Right cardiac atrium (tissue), 5 donors: ENCODE measurements around the gene GNG8. TPM values are rescaled to one million over a fixed set of nuclear protein-coding genes. Genes with fewer than 3 reads are reported as not detected.

Source experiments
- ATAC-seq, 2 donors: fragments of 200-7000 bp; cut with Tn5 transposase; one replicate each; pipeline versions ENCODE4 v1.8.0 to v1.9.1; 2020; ENCODE audit warnings: moderate library complexity in 2 of 2, mild to moderate bottlenecking in 1 of 2
- DNase-seq, 3 donors: peaks; one replicate each; pipeline ENCODE4 v3.0.0-alpha.2; 2020
- H3K27ac ChIP-seq: one replicate; pipeline ENCODE4 v1.5.1; 2013; ENCODE audit warnings: mild to moderate bottlenecking, low read length, control low read depth, moderate library complexity
- H3K27me3 ChIP-seq: one replicate; pipeline ENCODE4 v1.6.1; 2013; ENCODE audit not compliant: control insufficient read depth, insufficient read depth
- H3K4me1 ChIP-seq: one replicate; pipeline ENCODE4 v1.6.1; 2013; ENCODE audit warnings: low read length; ENCODE audit not compliant: control insufficient read depth, insufficient read depth
- H3K4me3 ChIP-seq: one replicate; pipeline ENCODE4 v1.5.1; 2013; ENCODE audit warnings: low read length, control low read depth
- H3K9me3 ChIP-seq: one replicate; pipeline ENCODE4 v1.6.1; 2013; ENCODE audit warnings: low read length; ENCODE audit not compliant: control insufficient read depth
- WGBS: extraction: QIAGEN DNeasy Blood & Tissue Kit; methylation state at CpG from one replicate; pipeline ENCODE4 v1.1.7; 2013; 5-methylcytosine and 5-hydroxymethylcytosine counted together
- intact Hi-C, 4 donors: fragments of 100-400 bp; cut with DNase I; formaldehyde crosslinking; loops; one replicate each; pipeline versions ENCODE4 v1.11.0 to v1.14.0; 2022 to 2023
- long read RNA-seq, 4 donors: library from polyadenylated mRNA; unstranded; transcript quantifications; one replicate each; pipeline ENCODE4 v2.0.0, GENCODE V29; 2020 to 2021
- polyA plus RNA-seq: library from polyadenylated mRNA; stranded (reverse); fragments of 200-250 nt; gene quantifications from one replicate; pipeline ENCODE4 v1.2.3, GENCODE V29; 2013
- total RNA-seq, 4 donors: library from RNA; stranded (reverse); fragmentation: NEBNext Ultra II Directional; extraction: Animal tissue kit (Norgen Biotek cat#: 25700); gene quantifications; one replicate each; pipeline ENCODE4 v1.2.1, GENCODE V29; 2021
- donor health status: healthy with polysubstance abuse.
- donor health status: DM: no; HTN: yes; CAD: no.
- donor health status: DM: no; HTN: no; CAD: no.
- donor health status: DM: no; HTN: yes; CAD: no; lungs with severe emphysema.
- donor health status: DM: yes; HTN: yes; CAD: no.

GNG8 gene
- total RNA-seq (1 to 10 TPM; 3.0 to 7.4 (median 4.7) TPM), polyA plus RNA-seq (not detected)
- long read RNA-seq, donor 1, partial matches to known transcripts = 0 of 4 reads
- long read RNA-seq, donor 1, other reads (novel, unspliced or antisense) = 4 of 4 reads
- long read RNA-seq, donor 2, partial matches to known transcripts = 0 of 3 reads
- long read RNA-seq, donor 2, other reads (novel, unspliced or antisense) = 3 of 3 reads
- long read RNA-seq, donor 3, partial matches to known transcripts = 0 of 1 reads
- long read RNA-seq, donor 3, other reads (novel, unspliced or antisense) = 1 of 1 reads
- long read RNA-seq, donor 4, partial matches to known transcripts = 0 of 4 reads
- long read RNA-seq, donor 4, other reads (novel, unspliced or antisense) = 4 of 4 reads

DNA sequence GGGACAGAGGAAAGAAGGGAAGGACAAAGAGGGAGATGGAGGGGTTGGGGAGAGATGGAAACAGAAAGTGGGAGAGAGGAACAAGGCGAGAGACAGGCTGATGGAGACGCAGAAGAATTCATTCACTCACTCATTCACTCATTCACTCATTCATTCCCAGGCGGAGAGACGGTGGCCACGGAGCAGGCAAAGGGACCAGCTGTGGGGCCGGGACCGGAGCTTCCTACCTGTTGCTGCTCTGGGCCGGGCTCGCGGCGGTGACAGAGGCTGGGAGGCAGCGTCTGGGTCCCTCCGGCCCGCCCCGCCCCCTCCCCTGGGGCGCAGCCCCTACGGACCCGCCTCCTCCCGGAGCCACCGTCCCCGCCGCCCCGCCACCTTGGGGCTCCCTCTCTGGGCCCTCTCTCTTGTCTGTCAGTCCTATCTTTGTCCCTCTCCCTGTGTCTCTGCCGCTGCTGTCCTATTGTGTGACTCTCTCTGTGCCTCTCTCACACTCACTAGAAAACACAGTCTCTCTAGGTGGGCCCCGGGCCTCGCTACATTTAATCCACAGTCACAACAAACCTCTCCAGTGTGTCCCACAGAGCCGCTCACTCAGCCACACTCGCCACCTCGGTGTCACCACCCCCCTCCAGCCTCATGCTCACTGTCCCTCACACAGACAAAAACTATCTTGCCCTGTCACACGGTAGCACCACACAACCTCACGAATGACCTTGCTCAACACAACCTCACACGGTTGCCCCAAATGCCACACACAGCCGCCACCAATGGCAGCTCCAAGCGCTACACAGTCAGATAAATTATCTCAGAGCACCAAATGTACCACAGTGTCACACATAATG, at the start of gene GNG8:
GNG8 (minus strand) TSS at position 283 of the 842 bp plus-strand sequence. CDS start 1,520 bp downstream, outside the sequence.
- Histone ChIP-seq H3K27me3 (no peaks in the 10 kb centered on the region), H3K4me1 (peaks cover 3% of the 10 kb centered on the region), H3K4me3 (no peak within 1 kb of the TSS), H3K27ac (peak within 1 kb of the TSS; percentile 11), H3K9me3 (no peaks in the 10 kb centered on the region)
- 30% methylated on average over 34 of the region's 34 CpGs for WGBS
- DNase-seq = peak in 1 of 3 donors; percentile 67
- intact Hi-C loops = no loop called here
- no peak for ATAC-seq

DNA sequence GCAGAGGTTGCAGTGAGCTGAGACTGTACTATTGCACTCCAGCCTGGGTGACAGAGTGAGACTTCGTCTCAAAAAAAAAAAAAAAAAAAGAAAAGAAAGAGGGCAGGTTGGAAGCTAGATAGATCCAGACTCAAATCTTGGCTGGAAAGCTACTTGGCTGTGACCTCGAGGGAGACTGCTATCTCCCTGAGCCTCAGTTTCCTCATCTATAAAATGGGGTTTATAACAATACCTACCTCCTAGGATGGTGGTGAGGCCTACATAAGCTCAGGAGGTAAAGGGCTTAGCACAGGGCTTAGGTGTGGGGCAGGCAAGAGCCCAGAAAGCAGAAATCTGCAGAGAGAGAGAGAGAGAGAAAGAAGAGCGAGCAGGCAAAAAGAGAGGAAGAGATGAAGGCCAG, 49.2 kb upstream of the GNG8 start:
- WGBS = 75% methylated on average over 3 of the region's 3 CpGs

DNA sequence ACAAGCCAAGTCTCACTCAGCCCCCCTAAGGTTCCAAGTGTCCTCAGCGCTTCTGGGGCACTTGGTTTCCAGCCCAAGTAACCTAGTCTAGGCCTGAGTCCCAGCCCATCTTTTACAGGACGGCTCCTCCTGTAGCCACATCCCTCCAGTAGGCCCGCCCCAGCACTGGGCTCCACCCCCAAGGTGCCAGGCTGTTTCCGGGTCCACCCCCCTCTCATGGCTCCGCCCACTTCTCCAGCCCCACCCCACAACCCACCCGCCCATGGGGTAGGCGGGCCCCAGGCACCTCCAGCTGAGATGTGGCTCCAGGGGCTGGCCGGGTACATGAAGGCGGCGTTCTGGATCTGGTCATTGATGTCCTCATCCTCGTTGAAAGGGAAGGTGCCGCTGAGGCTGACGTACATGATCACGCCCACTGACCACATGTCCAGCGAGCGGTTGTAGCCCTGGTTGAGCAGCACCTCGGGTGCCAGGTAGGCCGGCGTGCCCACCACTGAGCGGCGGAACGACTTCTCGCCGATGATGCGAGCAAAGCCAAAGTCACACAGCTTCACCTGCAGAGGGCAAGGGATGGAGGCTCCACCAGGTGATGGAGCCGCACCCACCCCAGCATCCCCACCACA, 42.2 kb upstream of the GNG8 start:
- Histone ChIP-seq H3K9me3 (no peaks in the 10 kb centered on the region), H3K4me1 (no peaks in the 10 kb centered on the region), H3K27ac (no peak overlapping the region), H3K4me3 (no peak overlapping the region), H3K27me3 (no peaks in the 10 kb centered on the region)
- DNase-seq (peak in 2 of 3 donors; percentile 35 to 71), ATAC-seq (peak; percentile 41 to 60)
- WGBS = 84% methylated on average over 26 of the region's 26 CpGs
- intact Hi-C loops = no loop called here

More for the DNA sequence above, 49.2 kb upstream of the GNG8 start:
- H3K27ac ChIP-seq = no peak overlapping the region
- no peak overlapping the region for H3K4me3 ChIP-seq
- intact Hi-C loops = no loop called here
- ATAC-seq (no peak), DNase-seq (no peak)
- H3K9me3 ChIP-seq = no peaks in the 10 kb centered on the region
- no peaks in the 10 kb centered on the region for H3K4me1 ChIP-seq
- H3K27me3 ChIP-seq = no peaks in the 10 kb centered on the region

DNA sequence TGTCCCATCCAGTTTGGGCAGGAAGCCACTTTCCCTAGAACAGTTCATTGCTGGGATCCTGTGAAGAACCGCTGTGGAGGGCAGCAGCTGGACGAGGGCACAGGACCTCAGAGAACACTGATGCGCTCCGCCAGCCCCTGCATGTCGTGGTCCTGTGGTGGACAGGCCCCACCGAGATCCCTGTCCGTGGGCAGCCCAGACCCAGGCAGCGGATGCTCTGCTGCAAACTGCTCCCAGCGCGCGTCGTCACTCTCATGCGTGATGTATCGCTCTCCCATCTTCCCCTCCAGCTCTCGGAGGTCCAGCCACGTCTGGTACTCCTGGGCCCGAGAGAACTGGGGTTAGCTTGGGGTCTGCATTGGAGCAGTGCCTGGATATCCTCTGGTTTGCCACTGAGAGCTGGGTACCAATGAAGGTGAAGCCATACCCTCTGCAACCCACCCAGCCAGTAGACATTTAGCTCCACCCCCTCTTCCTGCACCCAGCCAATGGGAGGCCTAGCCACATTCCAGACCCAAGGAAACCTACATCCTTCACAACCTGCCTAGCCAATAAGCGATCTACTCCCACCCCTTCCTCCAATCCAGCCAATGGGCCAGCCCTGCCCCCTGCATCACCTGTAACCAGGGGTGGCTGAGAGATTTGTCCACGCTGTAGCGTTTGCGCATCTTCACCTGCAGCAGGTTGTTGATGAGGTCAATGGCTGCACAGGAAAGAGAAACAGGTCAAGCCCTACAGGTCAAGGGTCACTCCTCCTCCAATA, 38.6 kb upstream of the GNG8 start:
- ATAC-seq (peak; percentile 47), DNase-seq (peak in 2 of 3 donors; percentile 33 to 54)
- no peak overlapping the region for H3K27ac ChIP-seq
- H3K9me3 ChIP-seq = no peaks in the 10 kb centered on the region
- intact Hi-C loops = no loop called here
- H3K27me3 ChIP-seq = no peaks in the 10 kb centered on the region
- no peak overlapping the region for H3K4me3 ChIP-seq
- 93% methylated on average over 21 of the region's 21 CpGs for WGBS
- no peaks in the 10 kb centered on the region for H3K4me1 ChIP-seq

DNA sequence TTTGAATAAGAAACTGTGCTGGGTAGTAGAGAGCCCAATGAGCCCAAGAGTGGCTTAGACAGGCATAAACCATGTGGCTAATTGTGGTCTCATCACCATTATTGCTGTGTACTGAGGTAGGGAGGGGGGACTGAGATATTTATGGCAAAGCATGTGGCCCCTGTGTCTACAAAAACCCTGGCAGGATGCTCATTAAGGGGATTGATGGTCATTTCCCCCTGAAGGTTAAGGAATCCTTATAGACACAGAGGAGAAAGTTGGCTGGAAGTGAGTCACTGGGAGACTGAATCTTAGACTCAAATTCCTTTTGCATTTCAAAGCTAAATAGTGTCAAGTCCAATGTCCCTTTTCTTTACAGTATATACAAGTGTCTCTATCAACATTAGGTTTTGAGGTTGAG, 34.8 kb upstream of the GNG8 start:
- ATAC-seq = no peak
- intact Hi-C loops = no loop called here
- Histone ChIP-seq H3K4me3 (no peak overlapping the region), H3K9me3 (no peaks in the 10 kb centered on the region), H3K27me3 (no peaks in the 10 kb centered on the region), H3K4me1 (no peaks in the 10 kb centered on the region), H3K27ac (no peak overlapping the region)
- no peak for DNase-seq

DNA sequence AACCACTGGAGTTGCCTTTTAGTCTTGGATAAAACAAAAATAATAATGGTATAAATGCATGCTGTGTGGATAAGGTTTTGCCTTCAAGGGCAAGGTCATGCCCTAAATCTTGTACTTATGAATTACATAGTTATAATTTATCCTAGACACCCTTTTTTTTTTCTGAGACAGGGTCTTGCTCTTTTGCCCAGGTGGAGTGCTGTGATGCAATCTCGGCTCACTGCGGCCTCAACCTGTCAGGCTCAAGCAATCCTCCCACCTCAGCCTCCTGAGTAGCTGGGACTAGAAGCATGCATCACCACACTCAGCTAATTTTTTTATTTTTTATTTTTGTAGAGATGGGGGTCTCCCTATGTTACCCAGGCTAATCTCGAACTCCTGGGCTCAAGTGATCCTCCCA, 32.7 kb upstream of the GNG8 start:
- no peak overlapping the region for H3K27ac ChIP-seq
- WGBS = 91% methylated on average over 3 of the region's 3 CpGs
- intact Hi-C loops = loop anchor here in 1 of 4 donors (10.0 kb wide), 1 partner anchor 54 kb away; no protein-coding TSS in a partner anchor
- no peaks in the 10 kb centered on the region for H3K9me3 ChIP-seq
- ATAC-seq (no peak), DNase-seq (no peak)
- H3K4me3 ChIP-seq = no peak overlapping the region
- H3K27me3 ChIP-seq = no peaks in the 10 kb centered on the region
- H3K4me1 ChIP-seq = no peaks in the 10 kb centered on the region

DNA sequence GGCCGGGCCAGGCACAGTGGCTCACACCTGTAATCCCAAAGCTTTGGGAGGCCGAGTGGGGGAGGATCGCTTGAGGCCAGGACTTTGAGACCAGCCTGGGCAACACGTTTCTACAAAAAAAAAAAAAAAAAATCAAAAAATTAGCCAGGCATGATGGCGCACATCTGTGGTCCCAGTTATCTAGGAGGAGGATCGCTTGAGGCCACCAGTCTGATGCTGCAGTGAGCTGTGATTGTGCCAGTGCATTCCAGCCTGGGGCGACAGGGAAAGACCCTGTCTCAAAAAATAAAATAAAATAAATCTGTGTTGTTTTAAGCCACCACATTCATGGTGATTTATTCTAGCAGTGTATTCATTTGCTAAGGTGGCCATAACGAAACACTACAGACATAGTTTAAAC, 29.1 kb upstream of the GNG8 start:
- no peak overlapping the region for H3K4me3 ChIP-seq
- intact Hi-C loops = loop anchor here in 1 of 4 donors (10.0 kb wide), 1 partner anchor 50 kb away; no protein-coding TSS in a partner anchor
- WGBS = 89% methylated on average over 8 of the region's 8 CpGs
- no peak for DNase-seq
- no peak overlapping the region for H3K27ac ChIP-seq
- no peaks in the 10 kb centered on the region for H3K27me3 ChIP-seq
- ATAC-seq = no peak
- H3K9me3 ChIP-seq = no peaks in the 10 kb centered on the region
- no peaks in the 10 kb centered on the region for H3K4me1 ChIP-seq

DNA sequence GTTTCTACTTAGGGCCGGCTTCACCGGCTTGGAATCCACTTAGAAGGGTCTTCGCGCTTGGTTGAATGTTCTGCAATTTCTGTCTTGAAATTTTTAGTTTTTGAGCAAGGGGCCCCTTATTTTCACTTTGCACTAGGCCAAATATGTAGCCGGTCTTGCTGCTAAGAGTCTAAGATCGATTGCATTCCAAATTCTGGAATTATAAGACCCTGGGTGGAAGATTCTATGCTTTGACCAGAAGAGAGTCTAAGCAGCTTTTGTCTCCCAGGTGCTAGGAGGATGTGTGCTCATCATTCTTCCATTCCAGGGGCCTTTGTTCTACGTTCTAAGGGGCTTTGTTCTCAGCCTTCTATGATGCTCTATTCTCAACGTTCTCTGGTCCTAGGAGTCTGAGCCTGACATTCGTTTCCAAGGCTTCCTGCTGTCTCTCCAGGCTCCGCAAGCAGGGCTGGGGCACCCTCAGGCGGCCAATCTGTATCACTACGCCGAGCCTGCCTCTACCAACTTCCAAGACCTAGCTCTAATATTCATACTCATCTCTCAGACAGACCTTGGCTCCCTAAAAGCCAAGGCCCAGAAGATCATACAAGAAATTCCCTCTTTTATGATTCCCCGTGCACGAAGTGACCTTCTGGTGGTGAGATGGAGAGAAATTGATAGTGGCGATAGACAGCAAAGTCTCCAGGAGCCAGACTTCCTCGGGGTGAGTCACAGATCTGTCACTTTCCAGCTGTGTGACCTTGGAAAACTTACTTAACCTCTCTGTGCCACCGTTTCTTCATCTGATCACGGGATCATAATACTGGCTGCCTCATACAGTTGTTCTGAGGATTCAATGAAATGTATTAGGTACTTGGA, 26.0 kb upstream of the GNG8 start:
- 6% methylated on average over 19 of the region's 19 CpGs for WGBS
- H3K4me1 ChIP-seq = no peaks in the 10 kb centered on the region
- H3K4me3 ChIP-seq = peak overlapping the region; percentile 7
- peak; percentile 83 to 92 (median 92) for DNase-seq
- intact Hi-C loops = loop anchor here (2.0 to 10.0 kb wide), 5 partner anchors 45 to 135 kb away; no protein-coding TSS in a partner anchor
- no peaks in the 10 kb centered on the region for H3K27me3 ChIP-seq
- ATAC-seq = peak; percentile 78 to 81
- H3K9me3 ChIP-seq = no peaks in the 10 kb centered on the region
- no peak overlapping the region for H3K27ac ChIP-seq

DNA sequence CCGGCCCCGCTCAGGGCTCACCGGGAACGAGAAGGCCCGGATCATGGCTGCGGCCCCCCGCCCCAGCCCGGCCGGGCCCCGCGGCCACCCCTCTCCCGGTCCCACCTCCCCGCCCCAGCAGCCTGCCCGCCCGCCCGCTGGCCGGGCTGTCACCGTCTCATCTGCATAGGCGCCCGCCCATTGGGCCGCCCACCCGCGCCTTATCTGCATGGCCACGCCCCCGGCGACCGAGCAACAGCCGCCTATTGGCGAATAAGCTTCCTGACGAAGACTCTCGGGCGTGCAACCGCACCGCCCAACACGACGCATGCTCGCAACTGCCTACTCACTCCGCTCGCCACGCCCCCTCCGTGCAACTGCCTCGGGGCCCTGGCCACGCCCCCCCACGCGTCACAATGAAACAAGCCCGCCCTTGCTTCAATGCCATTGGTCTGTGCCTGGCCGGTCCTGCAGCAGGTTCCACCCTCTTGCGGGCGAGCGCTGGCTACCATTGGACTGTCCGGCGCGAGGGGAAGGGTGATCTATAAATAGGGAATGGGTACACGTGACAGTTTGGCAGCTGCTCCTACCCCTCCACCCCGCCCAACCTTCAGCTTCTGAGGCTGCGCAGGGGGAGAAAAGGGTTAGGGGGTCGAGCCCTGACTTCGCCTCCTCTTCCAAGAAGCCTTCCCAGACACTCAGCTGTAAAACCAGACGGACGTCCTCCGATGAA, 25.2 kb upstream of the GNG8 start, which contains the start of gene DACT3:
DACT3 (minus strand) TSS at position 163 of the 712 bp plus-strand sequence; CDS start at position 45, 118 bp downstream.
- under 1% methylated on average over 61 of the region's 61 CpGs for whole genome bisulfite sequencing
- Histone ChIP-seq H3K4me1 (no peaks in the 10 kb centered on the region), H3K9me3 (no peaks in the 10 kb centered on the region), H3K27ac (peak within 1 kb of the TSS; percentile 28), H3K4me3 (peak within 1 kb of the TSS; percentile 45), H3K27me3 (no peaks in the 10 kb centered on the region)
- DNase-seq = peak; percentile 100
- intact Hi-C loops = loop anchor here in 3 of 4 donors (5.0 to 10.0 kb wide), 3 partner anchors 44 to 134 kb away; no protein-coding TSS in a partner anchor
- peak; percentile 97 for ATAC-seq
